ENCODE measurements around the gene NGEF. TPM values are rescaled to one million over a fixed set of nuclear protein-coding genes. Genes with fewer than 3 reads are reported as not detected.
"Not testable (repeated sequence)": the region's sequence is repeated elsewhere in the genome, so short reads cannot be mapped to it uniquely, and the experiment has no call there.

Gene NGEF
- total RNA-seq, 1 experiment from 2014 or later = 3.4 TPM

GRCh38 chr2:232906867-232907717 lies 106.0 kb downstream of the NGEF start:
- DNase-seq (ENCODE audit: extremely low read depth, low read depth) = not testable (repeated sequence)

DNA sequence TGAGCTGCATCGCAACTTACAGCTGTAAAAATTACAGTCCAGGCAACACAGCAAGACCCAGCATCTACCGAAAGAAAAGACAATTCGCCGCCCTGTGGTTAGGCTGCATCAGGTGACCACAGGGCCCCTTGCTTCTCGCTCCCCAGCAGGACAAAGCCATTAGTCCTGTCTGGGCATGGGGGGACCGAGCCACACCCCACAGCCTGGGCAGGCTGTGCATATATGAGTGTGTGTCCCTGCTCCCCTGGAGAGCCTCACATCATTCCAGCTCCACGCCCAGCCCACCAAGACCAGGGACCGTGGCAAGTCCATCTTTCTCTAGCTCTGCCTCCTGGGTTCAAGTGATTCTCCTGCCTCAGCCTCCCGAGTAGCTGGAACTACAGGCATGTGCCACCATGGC lies 109.1 kb downstream of the NGEF start:
- DNase-seq (ENCODE audit: extremely low read depth, low read depth) = no peak

DNA sequence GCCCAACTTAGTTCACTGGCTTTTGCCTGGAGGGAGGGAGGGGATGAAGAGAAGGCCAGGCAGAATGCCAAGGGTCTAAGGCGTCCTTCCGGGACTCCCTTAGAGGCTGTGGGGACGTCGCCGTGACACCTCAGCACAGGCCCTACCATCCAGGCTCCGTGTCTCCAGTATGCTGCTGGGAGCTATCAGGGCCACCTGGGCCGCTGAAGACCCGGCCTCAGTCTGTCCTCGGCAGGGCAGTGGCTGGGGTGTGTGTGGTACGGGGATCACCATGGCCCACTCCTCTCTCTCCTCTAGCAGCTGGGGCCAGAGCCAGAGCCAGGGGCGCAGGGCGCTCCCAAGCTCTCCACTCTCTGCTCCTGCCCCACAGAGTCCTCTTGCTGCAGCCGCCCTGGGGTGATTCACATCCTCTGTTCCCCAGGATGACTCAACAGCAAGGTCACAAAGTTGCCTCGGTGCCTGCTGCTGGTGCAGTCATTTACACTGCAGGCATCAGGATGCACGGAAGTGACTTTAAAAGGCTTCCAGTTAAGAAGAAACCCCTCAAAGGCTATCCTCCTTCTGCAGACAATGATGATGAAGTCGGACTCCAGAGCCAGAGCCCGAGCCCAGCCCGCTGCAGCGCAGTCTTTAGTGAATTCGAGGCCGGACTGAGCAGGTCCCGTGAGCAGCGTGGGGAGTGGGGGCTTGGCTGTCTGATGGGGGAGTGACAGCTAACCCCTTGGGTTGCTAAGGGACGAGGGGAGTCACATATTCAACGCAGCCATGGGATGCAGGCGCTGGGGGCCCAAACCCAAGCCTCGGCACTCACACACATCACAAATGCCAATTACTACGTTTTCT lies 111.1 kb downstream of the NGEF start:
- DNase-seq (ENCODE audit: extremely low read depth, low read depth) = peak; percentile 87

DNA sequence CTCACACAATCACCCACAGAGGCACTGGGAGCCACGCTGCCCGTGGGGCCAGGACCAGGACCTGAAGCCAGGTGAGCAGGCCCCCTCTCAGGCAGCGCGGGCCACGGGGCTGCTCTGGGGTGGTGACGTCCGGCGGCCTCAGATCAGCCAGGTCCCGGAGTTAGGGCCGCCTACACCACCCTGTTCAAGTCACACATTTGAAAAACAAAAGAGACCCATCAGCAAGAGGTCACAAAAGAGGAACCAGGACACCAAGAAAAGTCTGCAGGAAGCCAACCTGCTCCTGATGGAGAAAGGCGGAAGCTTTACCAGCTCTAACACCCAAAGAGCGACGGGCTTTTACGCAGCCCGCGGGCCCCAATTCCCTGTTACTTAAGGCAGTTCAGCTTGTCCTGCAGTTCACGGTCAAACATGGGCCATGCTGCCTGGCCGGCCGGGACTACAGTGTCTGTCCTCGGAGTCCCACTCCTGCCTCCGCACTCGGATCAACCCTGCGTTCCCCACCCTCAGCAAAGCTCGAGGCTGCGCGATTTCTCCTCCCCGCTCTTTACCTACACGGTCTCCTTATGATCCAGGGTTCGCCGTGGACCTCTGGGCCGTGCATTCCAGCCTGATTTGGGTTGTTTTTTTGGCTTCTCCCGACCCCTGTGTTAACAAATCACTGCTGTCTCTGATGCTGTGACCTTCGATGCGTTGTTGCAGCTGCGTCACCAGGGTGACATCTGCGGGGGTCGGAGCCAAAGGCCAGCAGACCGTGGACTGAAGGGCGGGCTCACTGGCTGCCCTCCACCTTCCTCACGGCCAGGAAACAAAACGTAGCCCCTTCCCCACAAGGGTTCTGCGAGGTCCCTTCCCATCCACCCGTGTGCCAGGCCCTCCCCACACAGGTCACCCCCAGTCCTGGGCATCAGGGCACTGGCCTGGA lies 112.0 kb downstream of the NGEF start:
- DNase-seq (ENCODE audit: extremely low read depth, low read depth) = no peak

GRCh38 chr2:232898592-232899543 lies 114.2 kb downstream of the NGEF start:
- DNase-seq (ENCODE audit: extremely low read depth, low read depth) = no peak

DNA sequence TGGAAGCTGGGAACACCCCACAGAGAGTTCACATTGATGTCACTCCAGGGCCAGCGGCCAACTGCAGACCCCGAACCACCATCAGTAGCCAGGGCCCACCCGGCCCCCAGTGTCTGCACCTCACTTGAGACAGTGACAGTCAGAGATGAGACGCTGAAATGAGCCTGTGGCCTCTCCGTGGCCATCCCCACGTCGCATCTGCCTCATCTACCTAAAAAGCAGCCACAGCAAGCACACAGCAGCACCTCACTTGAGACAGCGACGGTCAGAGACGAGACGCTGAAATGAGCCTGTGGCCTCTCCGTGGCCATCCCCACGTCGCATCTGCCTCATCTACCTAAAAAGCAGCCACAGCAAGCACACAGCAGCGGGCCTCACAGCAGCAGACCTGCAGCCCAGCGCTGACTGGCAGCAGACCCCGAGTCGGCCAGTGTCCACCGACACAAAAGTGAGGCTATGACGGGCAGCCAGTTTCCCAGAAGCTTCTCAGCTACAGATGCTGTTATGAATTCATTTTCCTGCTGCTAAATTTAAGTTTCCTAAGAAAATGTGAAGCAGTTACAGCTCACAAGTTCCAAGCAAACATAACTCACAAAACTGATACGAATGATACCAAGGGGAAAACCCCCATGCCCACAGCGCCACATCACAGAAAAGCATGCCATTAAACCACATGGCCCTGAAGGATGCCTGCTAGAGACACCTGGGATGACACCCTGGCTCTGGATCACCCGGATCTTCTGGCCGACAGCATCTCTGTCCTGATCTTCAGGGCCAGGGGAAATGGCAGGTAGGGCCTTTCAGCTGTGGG lies 115.3 kb downstream of the NGEF start:
- no peak for DNase-seq (ENCODE audit: extremely low read depth, low read depth)

GRCh38 chr2:232896720-232897597 lies 116.1 kb downstream of the NGEF start:
- no peak for DNase-seq (ENCODE audit: extremely low read depth, low read depth)

- DNase-seq (ENCODE audit: extremely low read depth, low read depth) = no peak
These were observed 116.9 kb downstream of the NGEF start for GRCh38 chr2:232896111-232896510.

DNA sequence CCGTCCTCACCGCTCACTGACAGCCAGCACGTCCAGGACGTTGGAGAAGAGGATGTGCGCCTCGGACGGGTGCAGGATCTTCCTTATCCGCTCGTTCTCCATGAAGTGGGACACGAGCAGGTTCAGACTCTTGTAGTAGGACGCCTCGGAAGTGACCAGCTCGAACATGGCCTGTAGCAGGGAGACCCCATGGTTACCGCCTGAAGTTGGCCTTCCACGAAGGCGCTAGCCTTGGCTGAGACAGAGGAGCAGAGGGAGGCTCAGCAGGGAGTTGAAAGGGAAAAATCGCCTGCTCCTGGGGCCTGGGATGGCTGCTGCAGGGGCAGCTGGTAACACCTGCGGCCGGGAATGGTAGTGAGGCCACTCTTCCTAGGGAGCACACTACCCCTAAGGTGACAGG lies 118.3 kb downstream of the NGEF start:
- no peak for DNase-seq (ENCODE audit: extremely low read depth, low read depth)

GRCh38 chr2:232894251-232894650 lies 118.8 kb downstream of the NGEF start:
- no peak for DNase-seq (ENCODE audit: extremely low read depth, low read depth)

DNA sequence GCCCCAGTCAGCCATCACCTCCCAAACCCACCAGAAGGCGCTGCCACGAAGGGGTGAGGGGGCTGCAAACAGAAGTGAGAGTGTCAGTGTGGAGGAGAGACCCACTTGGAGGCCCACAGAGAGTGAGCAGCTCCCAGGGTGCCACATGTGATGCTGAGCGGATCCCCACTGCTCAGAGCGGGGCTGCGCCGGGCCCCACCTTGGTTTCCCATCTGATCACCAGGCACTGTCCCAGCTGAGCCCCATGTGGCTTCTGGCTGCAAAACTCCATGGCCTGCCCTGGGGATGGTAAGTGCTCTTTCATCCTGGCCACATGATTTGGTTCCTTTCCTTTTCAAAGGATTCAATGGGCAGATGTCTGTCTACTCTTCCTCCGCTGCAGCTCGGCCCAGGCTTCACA lies 119.2 kb downstream of the NGEF start:
- DNase-seq (ENCODE audit: extremely low read depth, low read depth) = no peak

- DNase-seq (ENCODE audit: extremely low read depth, low read depth) = no peak
These were observed 120.2 kb downstream of the NGEF start for GRCh38 chr2:232892843-232893242.

DNA sequence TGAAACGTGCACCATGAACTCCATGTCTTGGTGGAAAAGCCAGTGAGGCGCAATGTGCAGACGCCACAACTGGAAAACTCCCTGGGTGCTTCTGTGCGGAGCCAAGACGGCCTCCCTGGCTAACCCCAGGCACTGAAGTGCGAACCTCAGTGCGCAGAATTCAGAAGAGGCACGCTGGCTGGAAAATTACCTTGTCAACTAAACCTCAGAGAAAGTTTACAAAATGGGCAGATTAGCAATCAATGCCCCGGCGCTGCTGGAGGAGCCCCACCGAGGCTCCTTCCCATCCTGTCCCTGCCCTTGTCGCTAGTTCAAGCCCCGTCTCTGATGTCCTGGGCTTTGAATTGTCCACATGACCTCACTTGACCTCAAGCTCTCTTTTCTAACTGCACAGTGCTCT lies 120.8 kb downstream of the NGEF start:
- no peak for DNase-seq (ENCODE audit: extremely low read depth, low read depth)

DNA sequence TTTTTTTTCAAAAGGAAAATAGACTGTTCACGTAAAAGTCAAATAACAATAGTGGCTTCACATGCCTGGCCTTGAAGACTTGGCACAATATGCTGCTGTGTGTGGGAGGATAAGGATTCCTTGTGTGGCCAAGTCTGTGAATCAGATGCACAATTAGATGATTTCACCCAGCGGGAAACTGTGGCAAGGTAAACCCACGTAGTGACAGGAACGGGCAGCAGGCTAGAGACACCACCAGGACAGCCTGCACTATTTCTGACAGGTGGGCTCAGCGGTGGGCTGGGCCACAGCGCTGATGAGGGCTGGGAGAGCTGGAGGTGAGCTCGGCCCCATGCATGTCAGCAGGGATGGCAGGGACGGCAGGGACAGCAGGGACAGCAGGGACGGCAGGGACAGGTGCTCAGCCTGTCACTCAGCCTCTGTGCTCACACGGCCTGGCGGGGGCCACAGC lies 121.4 kb downstream of the NGEF start:
- no peak for DNase-seq (ENCODE audit: extremely low read depth, low read depth)

DNA sequence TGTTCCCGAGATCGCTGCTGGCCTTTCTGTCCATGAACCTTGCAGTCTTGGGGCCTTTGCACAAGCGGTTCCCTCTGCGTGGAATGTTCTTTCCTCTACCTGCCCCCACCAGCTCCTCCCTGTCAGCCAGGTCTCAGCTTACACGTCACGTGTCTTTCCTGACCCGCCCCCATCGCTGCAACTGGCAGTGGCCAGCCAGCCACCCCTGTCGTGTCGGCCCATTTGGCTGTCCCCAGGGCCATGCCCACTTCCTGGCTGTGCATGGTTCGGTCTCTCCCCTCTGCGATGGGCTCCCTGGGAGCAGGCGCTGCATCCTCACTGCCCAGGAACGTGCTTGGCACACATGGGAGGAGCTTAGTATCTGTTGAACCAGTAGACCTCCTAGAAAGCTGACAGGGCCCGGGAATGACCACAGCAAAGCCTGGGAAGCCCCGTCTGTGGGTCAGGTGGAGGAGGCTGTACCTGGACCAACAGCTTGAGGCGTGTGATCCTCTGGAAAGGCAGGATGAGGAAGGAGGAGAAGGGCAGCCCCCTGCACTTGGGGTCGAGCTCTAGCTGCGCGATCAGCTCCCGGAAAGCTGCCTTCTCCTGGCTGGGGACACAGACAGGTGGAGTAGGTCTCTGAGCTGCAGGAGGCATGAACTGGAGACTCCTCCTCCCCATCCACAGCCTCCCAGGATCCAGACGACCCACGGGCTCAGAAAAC lies 122.0 kb downstream of the NGEF start:
- no peak for DNase-seq (ENCODE audit: extremely low read depth, low read depth)

GRCh38 chr2:232890536-232890895 lies 122.5 kb downstream of the NGEF start:
- no peak for DNase-seq (ENCODE audit: extremely low read depth, low read depth)

DNA sequence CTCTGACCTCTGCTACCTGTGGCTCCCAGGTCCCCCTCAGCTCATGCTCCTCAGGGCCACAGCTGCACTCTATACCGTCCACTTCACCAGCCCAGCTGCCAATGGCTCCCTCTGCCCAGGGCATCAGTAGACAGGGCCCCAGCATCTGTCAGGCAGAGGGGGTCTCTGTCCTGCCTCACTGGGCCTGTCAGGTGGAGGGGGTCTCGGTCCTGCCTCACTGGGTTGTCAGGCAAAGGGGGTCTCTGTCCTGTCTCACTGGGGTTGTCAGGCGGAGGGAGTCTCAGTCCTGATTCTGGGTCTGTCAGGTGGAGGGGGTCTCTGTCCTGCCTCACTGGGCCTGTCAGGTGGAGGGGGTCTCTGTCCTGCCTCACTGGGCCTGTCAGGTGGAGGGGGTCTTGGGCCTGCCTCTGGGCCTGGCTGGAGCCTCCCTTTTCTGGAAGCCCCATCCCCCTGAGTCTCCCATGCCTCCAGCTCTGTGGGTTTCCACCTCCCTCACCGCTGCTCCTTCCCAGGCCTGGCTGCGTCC lies 123.1 kb downstream of the NGEF start:
- no peak for DNase-seq (ENCODE audit: extremely low read depth, low read depth)

Measured in NCI-H460 (cell line).